Lung (tissue), 12 donors: ENCODE data around the gene PANK3. TPM values are rescaled to one million over a fixed set of nuclear protein-coding genes. Genes with fewer than 3 reads are reported as not detected.

ENCODE experiments used
- ATAC-seq: fragments of 200-7000 bp; cut with Tn5 transposase; one replicate; pipeline ENCODE4 v1.9.1; 2020; ENCODE audit warnings: moderate number of reproducible peaks; ENCODE audit not compliant: insufficient read depth, low FRiP score
- DNase-seq, 3 donors: peaks; one replicate each; pipeline ENCODE4 v3.0.0-alpha.2; 2013 to 2017
- H3K27ac ChIP-seq, 2 donors: one replicate each; pipeline ENCODE4 v1.5.1; 2013; ENCODE audit warnings: mild to moderate bottlenecking in 2 of 2, moderate library complexity in 2 of 2, control low read depth in 1 of 2, inconsistent platforms in 1 of 2, low read depth in 1 of 2, low read length in 1 of 2
- H3K27me3 ChIP-seq, 3 donors: one replicate each; pipeline ENCODE4 v1.5.1; 2013; ENCODE audit warnings: low read length in 2 of 3; ENCODE audit not compliant: control insufficient read depth in 3 of 3, insufficient read depth in 3 of 3
- H3K36me3 ChIP-seq, 4 donors: one replicate each; pipeline ENCODE4 v1.5.1; 2013; ENCODE audit warnings: low read length in 4 of 4, mild to moderate bottlenecking in 1 of 4, moderate library complexity in 1 of 4; ENCODE audit not compliant: control insufficient read depth in 4 of 4, insufficient read depth in 4 of 4
- H3K4me1 ChIP-seq, 5 donors: one replicate each; pipeline ENCODE4 v1.5.1; 2013; ENCODE audit warnings: low read length in 5 of 5, mild to moderate bottlenecking in 2 of 5, moderate library complexity in 1 of 5; ENCODE audit not compliant: control insufficient read depth in 5 of 5, insufficient read depth in 5 of 5
- H3K4me3 ChIP-seq: one replicate; pipeline ENCODE4 v1.5.1; 2013; ENCODE audit warnings: mild to moderate bottlenecking, control low read depth, moderate library complexity
- H3K9ac ChIP-seq, 2 donors: one replicate each; pipeline ENCODE4 v1.5.1; 2013; ENCODE audit warnings: low read length in 2 of 2, control low read depth in 1 of 2; ENCODE audit not compliant: insufficient read depth in 1 of 2
- H3K9me3 ChIP-seq, 4 donors: one replicate each; pipeline ENCODE4 v1.5.1; 2013; ENCODE audit warnings: low read length in 3 of 4, mild to moderate bottlenecking in 1 of 4, moderate library complexity in 1 of 4; ENCODE audit not compliant: control insufficient read depth in 4 of 4, insufficient read depth in 3 of 4
- WGBS, 2 donors: extraction: QIAGEN DNeasy Blood & Tissue Kit; methylation state at CpG; one replicate each; pipeline ENCODE4 v1.1.7; 2013; 5-methylcytosine and 5-hydroxymethylcytosine counted together
- polyA plus RNA-seq, 2 donors: library from polyadenylated mRNA; stranded (reverse); fragments of 200-250 nt; gene quantifications; one replicate each; pipeline ENCODE4 v1.2.1, GENCODE V29; 2013
- total RNA-seq, 2 donors: library from RNA; depleted of rRNA in 1 of 2; stranded (reverse); fragments of >200 nt in 1 of 2; gene quantifications; one replicate each; pipeline ENCODE4 v1.2.1, GENCODE V29; 2014 to 2021
- TF ChIP-seq, protein P1 (sequence below): IDR thresholded peaks from 2 replicates; pipeline ENCODE4 v1.5.1; 2012; ENCODE audit warnings: mild to moderate bottlenecking; ENCODE audit errors: control extremely low read depth, extremely low read depth
- donor health status: control.
- donor health status: control.
- donor health status: Bipolar disorder and iron deficiency.
- donor health status: healthy.
- donor health status: DM: yes; HTN: yes; CAD: no.

PANK3 gene
- total and polyA plus RNA-seq, 4 donors: 6.4 to 71.6 (median 30.9) TPM

- Histone ChIP-seq H3K9me3 (no peaks in the 10 kb centered on the region), H3K4me1 (no peaks in the 10 kb centered on the region), H3K27me3 (no peaks in the 10 kb centered on the region), H3K9ac (no peak overlapping the region), H3K27ac (no peak overlapping the region), H3K36me3 (no peaks in the 10 kb centered on the region), H3K4me3 (no peak overlapping the region)
- DNase-seq: no peak
- ATAC-seq: no peak
- TF ChIP-seq, protein P1, sequence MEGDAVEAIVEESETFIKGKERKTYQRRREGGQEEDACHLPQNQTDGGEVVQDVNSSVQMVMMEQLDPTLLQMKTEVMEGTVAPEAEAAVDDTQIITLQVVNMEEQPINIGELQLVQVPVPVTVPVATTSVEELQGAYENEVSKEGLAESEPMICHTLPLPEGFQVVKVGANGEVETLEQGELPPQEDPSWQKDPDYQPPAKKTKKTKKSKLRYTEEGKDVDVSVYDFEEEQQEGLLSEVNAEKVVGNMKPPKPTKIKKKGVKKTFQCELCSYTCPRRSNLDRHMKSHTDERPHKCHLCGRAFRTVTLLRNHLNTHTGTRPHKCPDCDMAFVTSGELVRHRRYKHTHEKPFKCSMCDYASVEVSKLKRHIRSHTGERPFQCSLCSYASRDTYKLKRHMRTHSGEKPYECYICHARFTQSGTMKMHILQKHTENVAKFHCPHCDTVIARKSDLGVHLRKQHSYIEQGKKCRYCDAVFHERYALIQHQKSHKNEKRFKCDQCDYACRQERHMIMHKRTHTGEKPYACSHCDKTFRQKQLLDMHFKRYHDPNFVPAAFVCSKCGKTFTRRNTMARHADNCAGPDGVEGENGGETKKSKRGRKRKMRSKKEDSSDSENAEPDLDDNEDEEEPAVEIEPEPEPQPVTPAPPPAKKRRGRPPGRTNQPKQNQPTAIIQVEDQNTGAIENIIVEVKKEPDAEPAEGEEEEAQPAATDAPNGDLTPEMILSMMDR: no peak
- 93 to 98% methylated on average over 10 of the region's 10 CpGs for WGBS, 2 donors
These were observed 35.5 kb upstream of the PANK3 start for GRCh38 chr5:168614661-168615060.

DNA sequence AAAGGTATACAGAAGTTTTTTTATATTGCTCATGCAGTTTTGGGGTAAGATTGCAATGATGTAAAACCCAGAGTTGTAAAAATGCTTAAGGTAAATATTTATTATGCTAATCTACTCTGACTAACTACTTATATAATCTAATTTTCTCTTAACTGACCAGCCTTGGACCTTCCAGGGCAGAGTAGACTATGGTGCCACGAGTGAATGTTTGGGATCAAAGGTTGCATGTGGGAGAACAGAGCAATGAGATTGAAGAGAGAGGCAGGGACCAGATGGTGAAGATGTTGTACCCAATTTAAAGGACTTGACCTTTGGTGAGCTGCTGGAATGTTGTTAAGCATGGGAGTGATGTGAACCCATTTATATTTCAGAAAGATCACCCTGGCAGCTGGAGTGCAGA is 34.8 kb upstream of the PANK3 start:
- H3K36me3 ChIP-seq: no peaks in the 10 kb centered on the region
- no peak overlapping the region for H3K27ac ChIP-seq
- no peaks in the 10 kb centered on the region for H3K4me1 ChIP-seq
- H3K27me3 ChIP-seq: no peaks in the 10 kb centered on the region
- 57 to 87% methylated on average over 1 of the region's 1 CpG for WGBS, 2 donors
- no peaks in the 10 kb centered on the region for H3K9me3 ChIP-seq
- no peak for DNase-seq
- ATAC-seq: no peak
- TF ChIP-seq, protein P1: no peak
- no peak overlapping the region for H3K4me3 ChIP-seq
- H3K9ac ChIP-seq: no peak overlapping the region

GRCh38 chr5:168613396-168613795 is 34.2 kb upstream of the PANK3 start:
- no peak overlapping the region for H3K9ac ChIP-seq
- H3K4me1 ChIP-seq: no peaks in the 10 kb centered on the region
- H3K9me3 ChIP-seq: no peaks in the 10 kb centered on the region
- H3K4me3 ChIP-seq: no peak overlapping the region
- WGBS, 2 donors: 40 to 66% methylated on average over 2 of the region's 2 CpGs
- no peak for ATAC-seq
- H3K36me3 ChIP-seq: no peaks in the 10 kb centered on the region
- H3K27me3 ChIP-seq: no peaks in the 10 kb centered on the region
- DNase-seq: no peak
- no peak overlapping the region for H3K27ac ChIP-seq
- TF ChIP-seq, protein P1: no peak

DNA sequence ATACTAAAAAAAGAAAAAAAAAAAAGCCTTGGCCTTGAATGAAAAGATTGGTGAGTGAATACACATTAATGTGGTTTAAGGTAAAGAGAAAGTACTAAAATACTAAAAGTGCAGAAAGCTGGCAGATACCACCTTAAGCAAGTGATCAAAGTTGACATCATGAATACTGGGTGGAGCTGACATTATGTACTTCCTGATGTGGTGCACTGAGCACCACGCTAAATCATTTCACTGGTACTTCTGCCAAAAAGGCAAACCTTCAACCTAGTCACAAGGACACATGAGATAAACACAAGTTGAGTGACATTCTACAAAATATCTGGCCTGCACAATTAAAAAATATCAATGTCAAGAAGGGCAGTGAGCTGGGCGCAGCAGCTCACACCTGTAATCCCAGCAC is 33.8 kb upstream of the PANK3 start:
- 32% methylated on average over 2 of the region's 2 CpGs for WGBS, 2 donors
- no peak for ATAC-seq

More for the DNA sequence above, 33.8 kb upstream of the PANK3 start:
- Histone ChIP-seq H3K4me3 (no peak overlapping the region), H3K9ac (no peak overlapping the region), H3K9me3 (no peaks in the 10 kb centered on the region), H3K36me3 (no peaks in the 10 kb centered on the region), H3K27me3 (no peaks in the 10 kb centered on the region), H3K27ac (no peak overlapping the region), H3K4me1 (no peaks in the 10 kb centered on the region)
- TF ChIP-seq, protein P1: no peak
- no peak for DNase-seq
